SK-N-MC (cell line): ENCODE results near the gene EFHD1.

ENCODE experiments used
- DNase-seq: peaks from one replicate; pipeline ENCODE4 v3.0.0-alpha.2; 2011; ENCODE audit warnings: low read depth, low spot score
- H3K27ac ChIP-seq: fragments of 200-600 bp; sonication (generic); 2 replicates; pipeline ENCODE4 v1.5.1; 2016; ENCODE audit warnings: mixed run types
- H3K36me3 ChIP-seq: fragments of 200-600 bp; sonication (generic); 2 replicates; pipeline ENCODE4 v1.6.1; 2017; ENCODE audit warnings: antibody characterized with exemption, low read length, mixed read lengths; ENCODE audit not compliant: insufficient read depth
- H3K4me3 ChIP-seq: fragments of 200-600 bp; sonication (generic); 2 replicates; pipeline ENCODE4 v1.5.1; 2016
- H3K9ac ChIP-seq: fragments of 200-600 bp; sonication (generic); 2 replicates; pipeline ENCODE4 v1.8.0; 2017; ENCODE audit warnings: mixed run types, mixed read lengths; ENCODE audit not compliant: insufficient read length
- H3K9me3 ChIP-seq: fragments of 200-600 bp; sonication (generic); 2 replicates; pipeline ENCODE4 v1.6.1; 2017; ENCODE audit warnings: low read depth, mild to moderate bottlenecking, antibody characterized with exemption, low read length, moderate library complexity, mixed read lengths
- EZH2 ChIP-seq: fragments of 200-600 bp; sonication (generic); IDR thresholded peaks from one replicate; pipeline ENCODE4 v1.6.1; 2017; ENCODE audit warnings: antibody characterized with exemption
- FOXP2 ChIP-seq: optimal IDR thresholded peaks from 2 replicates; pipeline ENCODE3; 2011; ENCODE audit warnings: mild to moderate bottlenecking, moderate library complexity; ENCODE audit not compliant: insufficient read depth; ENCODE audit errors: extremely low read length, control extremely low read depth
- POLR2AphosphoS5 ChIP-seq: IDR thresholded peaks from 2 replicates; pipeline ENCODE4 v1.6.1; 2012; ENCODE audit warnings: mild to moderate bottlenecking, low read depth, low read length, borderline replicate concordance

Gene EFHD1, protein sequence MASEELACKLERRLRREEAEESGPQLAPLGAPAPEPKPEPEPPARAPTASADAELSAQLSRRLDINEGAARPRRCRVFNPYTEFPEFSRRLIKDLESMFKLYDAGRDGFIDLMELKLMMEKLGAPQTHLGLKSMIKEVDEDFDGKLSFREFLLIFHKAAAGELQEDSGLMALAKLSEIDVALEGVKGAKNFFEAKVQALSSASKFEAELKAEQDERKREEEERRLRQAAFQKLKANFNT

DNA sequence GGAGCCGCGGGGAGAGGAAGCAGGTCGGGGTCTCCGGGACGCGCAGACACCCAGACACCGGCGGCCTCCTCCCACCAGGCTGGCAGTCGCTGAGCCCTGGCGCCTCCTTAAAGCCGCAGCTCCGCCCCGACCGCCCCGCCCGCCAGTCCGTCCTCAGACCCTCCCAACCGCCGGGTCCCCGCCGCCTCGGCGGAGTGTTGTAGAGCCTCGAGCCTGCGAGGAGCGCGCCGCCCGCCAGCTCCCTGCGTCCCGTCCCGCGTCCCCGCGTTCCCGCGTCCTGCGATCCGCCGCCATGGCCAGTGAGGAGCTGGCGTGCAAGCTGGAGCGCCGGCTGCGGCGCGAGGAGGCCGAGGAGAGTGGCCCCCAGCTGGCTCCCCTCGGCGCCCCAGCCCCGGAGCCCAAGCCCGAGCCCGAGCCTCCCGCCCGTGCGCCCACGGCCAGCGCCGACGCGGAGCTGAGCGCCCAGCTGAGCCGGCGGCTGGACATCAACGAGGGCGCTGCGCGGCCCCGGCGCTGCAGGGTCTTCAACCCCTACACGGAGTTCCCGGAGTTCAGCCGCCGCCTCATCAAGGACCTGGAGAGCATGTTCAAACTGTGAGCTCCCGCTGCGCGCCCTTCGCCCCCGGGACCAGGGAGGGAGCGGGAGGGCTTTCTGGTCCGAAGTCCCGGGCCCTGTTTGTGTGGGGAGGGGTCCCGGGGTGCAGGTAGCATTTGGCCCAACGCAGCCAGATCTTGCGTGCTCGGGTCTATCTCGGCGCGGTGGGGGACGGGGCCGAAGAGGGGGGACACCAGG, at the start of gene EFHD1:
TSS of gene EFHD1 (plus strand) at position 192 of the 793 bp plus-strand sequence. CDS start at position 293, 101 bp downstream.
- Histone ChIP-seq H3K27ac (no peak within 1 kb of the TSS), H3K9me3 (no peaks in the 10 kb centered on the region), H3K4me3 (peak within 1 kb of the TSS; percentile 91), H3K36me3 (no peaks in the 10 kb centered on the region), H3K9ac (peak within 1 kb of the TSS; percentile 78)
- no peak for DNase-seq
- peak; percentile 73 for TF ChIP-seq POLR2AphosphoS5
- TF ChIP-seq EZH2: no peak
- no peak for TF ChIP-seq FOXP2

DNA sequence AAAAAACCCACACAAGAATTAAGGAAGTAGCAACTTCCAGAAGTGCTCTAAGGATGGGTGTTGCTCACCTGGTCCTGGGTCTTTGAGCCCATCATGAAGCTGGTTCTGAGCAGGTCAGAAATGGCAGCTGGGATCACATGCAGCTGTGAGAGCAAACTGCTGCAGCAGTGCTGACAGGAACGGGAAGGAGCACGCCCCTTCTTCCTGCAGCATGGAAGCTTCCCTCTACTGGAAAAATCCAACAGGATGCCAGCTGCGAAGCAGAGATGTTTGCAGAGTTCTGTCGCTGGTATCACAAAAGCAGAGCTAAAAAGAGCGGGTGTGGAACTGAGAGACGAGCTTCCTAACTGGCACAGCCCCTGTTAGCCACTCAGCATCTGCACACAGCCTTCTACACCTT, 49.2 kb upstream of the EFHD1 start:
- Histone ChIP-seq H3K36me3 (peaks cover 4% of the 10 kb centered on the region; the same call in 1 of the 2 replicates), H3K9me3 (no peaks in the 10 kb centered on the region)

DNA sequence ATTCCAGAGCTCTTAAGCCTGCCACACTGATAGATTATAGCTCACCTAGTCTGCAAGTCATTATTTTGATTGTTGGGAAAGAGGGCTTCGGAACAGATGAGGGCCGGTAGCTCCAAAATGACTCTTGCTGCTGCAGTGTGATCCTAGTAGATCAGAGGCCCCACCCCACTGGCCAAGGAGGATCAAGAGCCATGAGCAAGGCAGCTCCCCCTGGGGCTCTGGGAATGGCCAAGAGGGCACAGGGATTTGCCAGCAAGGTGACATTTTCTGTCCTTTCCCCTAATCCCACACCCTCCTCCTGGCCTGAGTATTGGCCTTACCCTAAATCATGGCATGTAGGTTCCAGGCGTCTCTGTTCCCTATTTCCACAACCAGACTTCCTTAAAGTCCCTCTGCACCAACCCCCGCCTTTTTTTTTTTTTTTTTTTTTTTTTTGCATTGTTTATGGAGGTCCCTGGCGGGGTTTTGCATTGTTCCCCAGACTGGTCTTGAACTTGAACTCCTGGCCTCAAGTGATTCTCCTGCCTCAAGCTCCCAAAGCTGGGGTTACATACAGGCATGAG, 46.4 kb upstream of the EFHD1 start:
- Histone ChIP-seq H3K9me3 (no peaks in the 10 kb centered on the region), H3K36me3 (no peaks in the 10 kb centered on the region; the same call in 1 of the 2 replicates), H3K4me3 (no peak overlapping the region), H3K27ac (no peak overlapping the region), H3K9ac (no peak overlapping the region)
- TF ChIP-seq FOXP2: no peak
- no peak for TF ChIP-seq EZH2
- no peak for TF ChIP-seq POLR2AphosphoS5
- DNase-seq: no peak

More for the DNA sequence above, 49.2 kb upstream of the EFHD1 start:
- no peak overlapping the region for H3K9ac ChIP-seq
- H3K27ac ChIP-seq: no peak overlapping the region
- DNase-seq: no peak
- H3K4me3 ChIP-seq: no peak overlapping the region
- TF ChIP-seq POLR2AphosphoS5 (no peak), EZH2 (no peak), FOXP2 (no peak)

DNA sequence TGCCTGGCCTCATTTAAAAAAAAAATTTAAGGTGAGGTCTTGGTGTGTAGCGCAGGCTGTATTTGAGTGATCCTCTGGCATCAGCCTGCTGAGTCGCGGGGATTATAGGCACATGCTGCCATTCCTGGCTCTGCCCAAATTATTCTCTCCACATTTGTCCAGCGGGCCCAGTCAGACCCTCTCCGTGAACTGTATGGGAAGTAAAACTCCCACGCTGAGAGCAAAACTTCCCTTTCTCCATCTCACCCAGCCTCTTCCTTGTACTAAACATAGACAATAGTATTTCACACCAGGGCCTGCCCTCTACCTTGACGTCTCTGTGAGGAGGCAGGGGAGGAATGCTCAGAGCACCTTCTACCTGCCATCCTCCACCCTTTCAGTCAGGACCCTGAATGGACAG, 45.9 kb upstream of the EFHD1 start:
- TF ChIP-seq FOXP2: no peak
- no peak for TF ChIP-seq POLR2AphosphoS5
- no peak for TF ChIP-seq EZH2
- H3K4me3 ChIP-seq: no peak overlapping the region
- H3K9me3 ChIP-seq: no peaks in the 10 kb centered on the region
- no peak for DNase-seq
- no peak overlapping the region for H3K27ac ChIP-seq
- no peaks in the 10 kb centered on the region; the same call in 1 of the 2 replicates for H3K36me3 ChIP-seq
- no peak overlapping the region for H3K9ac ChIP-seq

DNA sequence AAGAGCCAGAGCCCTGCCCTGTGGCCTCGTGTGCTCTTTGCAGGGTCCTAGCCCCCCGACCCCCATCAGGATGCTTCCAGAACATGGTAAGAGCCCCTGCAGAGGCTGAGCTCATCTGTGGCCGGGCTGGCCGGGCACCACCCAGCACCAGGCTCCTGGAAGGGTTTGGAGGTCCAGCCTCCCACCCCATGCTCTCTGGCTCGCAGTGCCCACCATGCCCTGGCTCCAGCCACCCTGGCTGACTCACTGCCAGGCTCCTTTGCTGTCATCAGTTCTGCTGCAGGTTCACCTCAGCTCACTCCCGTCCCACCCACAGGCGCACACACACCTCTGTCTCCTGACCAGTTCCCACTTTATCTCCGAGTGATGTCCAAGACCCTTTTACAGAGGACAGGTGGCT, 45.4 kb upstream of the EFHD1 start:
- no peak for DNase-seq
- Histone ChIP-seq H3K27ac (no peak overlapping the region), H3K36me3 (no peaks in the 10 kb centered on the region; the same call in 1 of the 2 replicates), H3K4me3 (no peak overlapping the region), H3K9ac (no peak overlapping the region), H3K9me3 (no peaks in the 10 kb centered on the region)
- TF ChIP-seq FOXP2: no peak
- TF ChIP-seq POLR2AphosphoS5: no peak
- no peak for TF ChIP-seq EZH2

DNA sequence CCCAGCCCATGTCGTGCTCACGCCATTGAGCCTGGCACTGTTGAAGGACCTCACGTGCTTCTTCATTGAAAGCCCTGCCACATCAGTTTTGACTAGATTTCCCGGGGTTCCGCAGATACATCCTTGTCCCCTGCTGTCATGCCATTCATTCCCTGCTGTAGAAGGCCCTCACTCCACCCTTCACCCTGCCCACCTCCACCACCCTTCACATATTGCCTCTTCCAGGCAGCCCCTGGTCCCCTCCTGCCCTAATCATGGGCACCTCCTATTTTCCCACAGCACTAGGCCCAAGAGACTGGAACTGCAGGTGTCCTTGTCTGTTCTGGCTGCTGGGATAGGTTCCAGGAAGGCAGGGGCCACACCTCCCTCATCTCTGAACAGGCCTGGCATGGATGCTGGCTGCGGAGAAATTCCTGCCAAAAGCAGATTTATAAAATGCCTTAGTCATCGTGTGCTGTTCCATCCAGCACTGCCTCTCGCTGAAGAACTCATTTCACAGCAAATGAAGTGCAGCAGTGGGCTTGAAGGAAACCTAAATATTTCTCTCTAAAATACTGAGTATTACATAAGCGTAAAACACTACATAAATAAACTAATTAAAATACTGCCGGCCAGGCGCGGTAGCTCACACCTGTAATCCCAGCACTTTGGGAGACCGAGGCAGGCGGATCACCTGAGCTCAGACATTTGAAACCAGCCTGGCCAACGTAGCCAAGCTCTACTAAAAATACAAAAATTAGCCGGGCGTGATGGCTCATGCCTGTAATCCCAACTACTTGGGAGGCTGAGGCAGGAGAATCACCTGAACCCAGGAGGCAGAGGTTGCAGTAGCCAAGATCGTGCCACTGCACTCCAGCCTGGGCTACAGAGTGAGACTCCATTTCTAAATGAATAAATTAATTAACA, 44.5 kb upstream of the EFHD1 start:
- DNase-seq: no peak
- Histone ChIP-seq H3K27ac (no peak overlapping the region), H3K36me3 (no peaks in the 10 kb centered on the region; the same call in 1 of the 2 replicates), H3K4me3 (no peak overlapping the region), H3K9me3 (no peaks in the 10 kb centered on the region), H3K9ac (no peak overlapping the region)
- TF ChIP-seq POLR2AphosphoS5: no peak
- no peak for TF ChIP-seq EZH2

DNA sequence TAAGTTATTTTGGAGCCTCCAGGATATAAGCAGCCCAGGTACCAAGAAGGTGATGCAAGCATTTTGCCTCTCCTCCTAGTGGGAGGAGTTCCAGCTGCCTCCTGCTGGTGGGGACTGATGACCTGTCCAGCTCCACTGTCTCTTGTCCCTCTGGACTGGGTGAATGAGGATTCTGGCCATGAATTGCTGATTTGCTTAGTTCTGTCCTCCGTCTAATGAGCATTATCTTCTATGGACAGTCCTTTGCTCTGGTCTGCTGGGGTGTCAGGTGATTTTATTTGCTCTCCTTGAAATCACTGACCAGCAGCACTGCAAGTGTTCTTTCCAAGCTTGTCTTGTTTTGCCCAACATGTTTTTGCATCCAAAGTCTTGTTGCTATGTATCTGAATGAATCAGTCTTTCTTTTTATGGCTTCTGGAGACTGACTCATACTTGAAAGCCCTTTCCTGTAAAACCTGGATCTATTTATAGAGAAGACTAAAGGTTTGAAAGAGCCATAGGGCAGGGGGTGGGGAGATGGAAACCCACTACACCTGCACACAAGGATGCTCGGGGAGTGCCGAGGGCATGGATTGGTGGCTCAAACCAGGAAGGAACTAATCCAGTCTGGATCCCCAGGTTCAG, 40.5 kb upstream of the EFHD1 start:
- DNase-seq: no peak
- Histone ChIP-seq H3K36me3 (no peaks in the 10 kb centered on the region), H3K4me3 (no peak overlapping the region), H3K27ac (no peak overlapping the region), H3K9me3 (no peaks in the 10 kb centered on the region), H3K9ac (no peak overlapping the region)
- TF ChIP-seq EZH2: no peak
- TF ChIP-seq FOXP2: no peak
- no peak for TF ChIP-seq POLR2AphosphoS5

DNA sequence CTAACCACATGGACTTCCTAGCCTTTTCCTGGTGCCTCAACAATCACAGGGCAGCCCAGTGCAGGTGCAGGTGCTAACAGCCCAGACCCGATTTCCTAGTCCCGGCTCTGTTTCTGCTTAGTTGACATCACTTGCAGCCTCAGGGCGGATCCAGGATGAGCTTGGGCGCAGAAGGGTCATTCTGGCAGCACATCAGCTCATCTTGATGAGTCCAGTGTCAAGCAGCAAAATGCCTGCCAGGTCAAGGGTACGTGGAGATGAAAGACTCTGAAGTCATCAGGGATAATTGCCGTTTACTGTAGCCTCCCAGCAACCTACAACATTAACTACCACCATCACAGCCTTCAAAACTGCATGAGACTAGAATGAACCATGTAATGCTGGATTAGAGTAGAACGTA, 39.4 kb upstream of the EFHD1 start:
- no peak for DNase-seq
- Histone ChIP-seq H3K9ac (no peak overlapping the region), H3K9me3 (no peaks in the 10 kb centered on the region), H3K27ac (no peak overlapping the region), H3K4me3 (no peak overlapping the region), H3K36me3 (no peaks in the 10 kb centered on the region)
- no peak for TF ChIP-seq POLR2AphosphoS5
- no peak for TF ChIP-seq EZH2
- TF ChIP-seq FOXP2: no peak
